Inflammatory macrophage treated with lipopolysaccharide for 1 hour (primary cell): ENCODE data around the gene MYL11.
"Not testable (repeated sequence)": the region's sequence is repeated elsewhere in the genome, so short reads cannot be mapped to it uniquely, and the experiment has no call there.

ENCODE experiments used
- DNase-seq, 2 donors: peaks; one replicate each; pipeline ENCODE4 v3.0.0-alpha.2; 2020 to 2022

Gene MYL11

DNA sequence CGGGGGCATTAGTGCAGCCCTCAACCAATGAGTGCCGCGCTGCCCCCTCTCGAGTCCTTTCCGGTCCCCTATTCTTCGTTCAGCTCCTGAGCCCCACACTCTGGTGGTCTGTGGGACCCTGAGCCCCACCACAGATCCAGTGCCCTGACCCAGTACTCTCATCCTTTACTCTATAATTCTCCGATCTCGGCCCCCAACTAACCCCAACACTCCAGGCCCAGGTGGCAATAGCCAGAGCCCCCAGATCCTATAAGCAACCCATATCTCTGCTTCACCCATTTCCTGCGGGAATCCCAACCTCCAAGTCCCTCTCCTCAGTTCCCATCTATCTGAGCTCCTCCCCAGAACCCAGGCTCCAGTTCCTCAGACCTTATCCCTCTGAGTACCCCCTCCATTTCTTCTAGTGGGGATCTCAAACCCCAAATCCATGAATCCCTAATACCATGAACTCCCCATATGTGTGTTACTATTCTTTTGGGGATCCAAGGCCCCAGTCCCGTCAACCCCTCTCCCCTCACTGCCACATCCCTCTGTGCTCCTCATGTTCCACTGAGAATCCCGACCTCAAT is 3.3 kb upstream of the MYL11 start:
- no peak for DNase-seq

DNA sequence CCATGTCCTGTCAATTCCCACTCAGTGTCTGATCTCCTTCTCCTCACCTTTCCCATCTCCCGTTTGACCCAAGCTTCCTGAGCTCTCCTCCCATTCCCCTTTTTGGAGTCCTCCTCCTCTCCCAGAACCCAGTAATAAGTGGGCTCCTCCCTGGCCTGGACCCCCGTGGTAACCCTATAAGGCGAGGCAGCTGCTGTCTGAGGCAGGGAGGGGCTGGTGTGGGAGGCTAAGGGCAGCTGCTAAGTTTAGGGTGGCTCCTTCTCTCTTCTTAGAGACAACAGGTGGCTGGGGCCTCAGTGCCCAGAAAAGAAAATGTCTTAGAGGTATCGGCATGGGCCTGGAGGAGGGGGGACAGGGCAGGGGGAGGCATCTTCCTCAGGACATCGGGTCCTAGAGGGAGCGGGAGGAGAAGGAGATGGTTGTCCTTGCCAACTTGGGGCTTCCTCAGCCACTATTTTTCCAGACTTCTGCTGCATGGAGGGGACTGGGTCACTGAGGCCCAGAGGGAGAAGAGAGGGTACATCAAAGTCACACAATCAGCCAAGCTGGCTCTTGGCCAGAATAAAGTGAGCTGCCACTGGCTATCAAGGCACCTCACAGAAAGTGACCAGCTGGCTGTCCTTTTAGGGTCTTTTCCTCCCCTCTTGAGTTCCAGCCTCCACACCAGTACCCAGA is 2.4 kb upstream of the MYL11 start:
- no peak for DNase-seq

DNA sequence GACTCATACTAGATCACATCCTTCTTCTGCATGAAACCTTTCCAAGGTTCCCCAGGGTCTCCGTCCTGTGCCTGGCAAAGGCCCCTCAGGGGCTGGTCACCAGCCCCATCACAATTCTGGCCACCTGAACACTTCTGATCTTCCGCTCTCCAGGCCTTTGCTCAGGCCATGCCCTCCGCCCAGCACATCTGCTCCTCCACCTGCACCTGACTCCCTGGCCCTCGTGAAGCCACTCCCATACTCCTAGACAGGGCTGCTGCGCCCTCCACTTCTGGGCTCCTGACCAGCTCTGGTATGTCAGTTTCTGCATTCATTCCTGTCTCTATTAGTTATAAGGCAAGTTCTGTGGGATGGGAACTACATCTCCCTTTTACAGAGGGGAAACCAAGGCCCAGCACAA is 1.9 kb upstream of the MYL11 start:
- DNase-seq, result no peak

DNA sequence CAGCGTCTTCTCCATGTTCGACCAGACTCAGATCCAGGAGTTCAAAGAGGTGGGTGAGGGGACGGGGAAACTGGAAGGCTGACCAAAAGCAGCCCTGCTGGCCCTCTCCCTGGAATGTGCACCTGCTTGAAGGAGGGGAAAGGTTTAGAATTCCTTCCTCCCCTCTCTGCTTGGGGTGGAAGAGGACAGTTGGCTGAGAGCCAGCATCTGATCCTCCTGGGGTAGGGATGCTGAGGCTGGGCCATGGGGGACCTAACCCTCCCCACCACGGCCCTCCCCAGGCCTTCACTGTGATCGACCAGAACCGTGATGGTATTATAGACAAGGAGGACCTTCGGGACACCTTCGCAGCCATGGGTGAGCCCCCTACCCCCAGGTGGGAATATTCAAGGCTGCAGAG is 1.3 kb downstream of the MYL11 start:
- no peak for DNase-seq

DNA sequence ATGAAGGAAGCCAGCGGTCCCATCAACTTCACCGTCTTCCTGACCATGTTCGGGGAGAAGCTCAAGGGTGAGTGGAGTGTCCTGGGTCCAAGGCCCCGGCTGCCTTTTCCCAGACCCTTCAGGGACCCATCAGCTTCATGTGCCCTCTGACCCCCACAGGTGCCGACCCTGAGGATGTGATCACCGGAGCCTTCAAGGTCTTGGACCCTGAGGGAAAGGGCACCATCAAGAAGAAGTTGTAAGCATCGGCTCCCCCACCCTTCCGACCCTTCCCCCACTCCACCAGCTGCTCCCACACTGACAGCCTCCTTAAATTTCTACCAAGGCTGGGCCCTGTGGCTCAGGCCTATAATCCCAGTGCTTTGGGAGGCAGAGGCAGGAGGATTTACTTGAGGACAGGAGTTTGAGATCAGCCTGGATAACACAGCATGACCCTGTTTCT is 1.9 kb downstream of the MYL11 start:
- no peak for DNase-seq

DNA sequence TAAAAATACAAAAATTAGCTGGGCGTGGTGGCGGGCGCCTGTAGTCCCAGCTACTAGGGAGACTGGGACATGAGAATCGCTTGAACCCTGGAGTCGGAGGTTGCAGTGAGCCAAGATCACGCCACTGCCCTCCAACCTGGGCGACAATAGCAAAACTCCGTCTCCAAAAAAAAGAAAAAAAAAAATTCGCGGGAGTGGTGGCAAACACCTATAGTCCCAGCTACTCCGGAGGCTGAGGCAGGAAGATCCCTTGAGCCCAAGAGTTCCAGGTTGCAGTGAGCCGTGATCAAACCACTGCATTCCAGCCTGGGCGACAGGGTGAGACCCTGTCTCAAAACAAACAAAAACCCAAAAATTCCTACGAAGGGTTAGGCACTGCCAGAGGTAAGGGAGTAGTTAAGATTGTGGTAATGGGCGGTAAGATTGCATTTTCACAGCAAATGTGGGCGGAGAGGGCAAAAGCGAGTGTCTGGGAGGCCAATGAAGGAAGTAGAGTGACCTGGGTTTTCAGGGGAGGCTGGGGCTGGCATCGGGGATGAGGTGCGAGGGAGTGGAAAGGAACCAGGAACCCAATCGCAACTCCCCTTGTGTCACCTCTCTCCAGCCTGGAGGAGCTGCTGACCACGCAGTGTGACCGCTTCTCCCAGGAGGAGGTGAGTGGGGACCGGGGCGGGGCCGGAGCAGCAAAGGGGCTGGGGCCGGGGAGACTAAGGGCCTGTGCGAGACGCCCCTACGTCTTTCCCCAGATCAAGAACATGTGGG is 2.6 kb downstream of the MYL11 start:
- peak in 1 of 2 donors; percentile 67 for DNase-seq

DNA sequence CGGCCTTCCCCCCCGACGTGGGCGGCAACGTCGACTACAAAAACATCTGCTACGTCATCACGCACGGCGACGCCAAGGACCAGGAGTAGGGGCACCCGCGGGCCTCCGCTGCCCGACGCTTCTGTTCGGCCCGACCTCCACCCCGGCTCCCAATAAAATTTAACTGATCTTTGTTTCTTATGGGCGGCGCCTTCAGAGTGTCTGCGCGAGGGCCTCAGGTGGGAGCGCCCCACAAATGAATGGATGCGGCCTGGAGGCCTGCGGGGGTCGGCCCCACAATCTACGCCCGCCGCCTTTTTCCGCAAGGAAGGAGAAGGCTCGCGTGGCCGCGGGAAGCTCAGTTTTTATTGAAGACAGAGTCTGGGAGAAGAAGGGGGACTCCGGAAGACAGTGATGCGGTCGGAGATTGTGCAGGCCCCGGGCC is 3.2 kb downstream of the MYL11 start:
- peak in 1 of 2 donors; percentile 67 for DNase-seq

DNA sequence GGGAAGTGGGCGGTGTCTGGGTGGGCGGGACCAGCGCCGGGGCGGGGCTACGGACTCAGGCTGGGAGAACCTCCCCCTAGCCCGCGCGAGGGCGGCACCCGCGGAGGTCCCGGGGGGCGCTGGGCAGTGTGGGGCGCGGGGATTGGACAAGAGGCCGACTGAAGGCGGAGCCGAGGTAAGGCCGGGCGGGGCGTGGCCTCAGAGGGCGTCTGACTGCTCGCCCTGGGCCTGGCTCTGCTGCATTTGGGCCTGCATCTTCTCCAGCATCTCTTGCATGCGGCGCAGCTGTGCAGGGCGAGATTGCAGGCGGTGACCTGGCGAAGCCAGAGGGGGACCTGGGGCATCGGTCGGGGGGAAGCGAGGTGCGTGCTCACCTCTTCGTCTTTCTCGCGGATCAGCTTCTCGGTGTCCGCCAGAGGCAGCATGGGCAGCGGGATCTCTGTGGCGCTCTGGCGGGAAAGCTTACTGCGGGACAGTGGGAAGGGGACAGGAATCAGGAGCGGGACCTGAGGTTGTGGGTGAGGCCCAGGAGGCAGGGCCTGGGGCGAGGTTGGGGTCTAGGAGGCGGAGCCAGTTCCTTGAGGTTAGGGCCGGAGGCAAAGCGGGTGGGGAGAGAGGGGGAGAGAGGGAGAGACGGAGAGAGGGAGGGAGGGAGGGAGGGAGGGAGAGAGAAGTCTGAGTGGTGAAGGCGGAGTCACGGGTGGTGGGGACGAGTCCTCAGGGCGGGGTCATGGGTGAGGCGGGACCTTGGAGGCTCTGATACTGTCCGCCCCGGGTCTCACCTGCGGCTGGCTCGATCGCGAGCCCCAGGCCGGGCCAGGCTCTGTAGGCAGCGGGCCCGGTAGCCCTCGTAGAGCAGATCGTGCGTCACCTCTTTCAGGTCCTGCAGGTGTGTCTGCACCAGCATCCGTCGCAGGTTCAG is 3.9 kb downstream of the MYL11 start:
- peak; percentile 96 to 98 for DNase-seq

DNA sequence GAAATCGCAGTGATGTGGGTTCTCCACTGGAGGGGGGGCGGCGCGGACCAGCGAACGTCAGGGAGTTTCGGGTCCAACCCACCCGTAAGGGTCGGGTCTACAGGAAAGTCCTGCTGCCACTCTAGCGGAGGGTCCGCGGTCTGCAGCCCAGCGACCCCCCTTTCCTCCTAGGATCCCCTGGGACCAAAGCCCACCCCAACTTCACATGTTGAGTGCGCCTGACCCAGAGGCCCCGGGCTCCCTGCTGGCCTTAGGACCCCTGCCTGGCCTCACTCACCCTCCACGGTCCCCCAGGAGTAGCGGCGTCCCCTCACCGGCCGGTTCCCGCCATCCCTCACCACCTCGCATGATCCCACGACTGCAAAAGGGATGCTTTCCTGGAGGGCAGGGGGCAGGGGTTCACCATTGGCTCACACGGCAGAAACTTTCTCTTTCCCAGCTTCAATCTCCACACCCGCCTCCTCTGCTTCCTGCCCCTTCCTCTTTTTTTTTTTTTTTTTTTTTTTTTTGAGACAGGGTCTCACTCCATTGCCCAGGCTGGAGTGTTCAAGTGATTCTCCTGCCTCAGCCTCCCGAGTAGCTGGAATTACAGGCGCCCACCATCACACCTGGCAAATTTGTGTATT is 4.7 kb downstream of the MYL11 start:
- no peak for DNase-seq

DNA sequence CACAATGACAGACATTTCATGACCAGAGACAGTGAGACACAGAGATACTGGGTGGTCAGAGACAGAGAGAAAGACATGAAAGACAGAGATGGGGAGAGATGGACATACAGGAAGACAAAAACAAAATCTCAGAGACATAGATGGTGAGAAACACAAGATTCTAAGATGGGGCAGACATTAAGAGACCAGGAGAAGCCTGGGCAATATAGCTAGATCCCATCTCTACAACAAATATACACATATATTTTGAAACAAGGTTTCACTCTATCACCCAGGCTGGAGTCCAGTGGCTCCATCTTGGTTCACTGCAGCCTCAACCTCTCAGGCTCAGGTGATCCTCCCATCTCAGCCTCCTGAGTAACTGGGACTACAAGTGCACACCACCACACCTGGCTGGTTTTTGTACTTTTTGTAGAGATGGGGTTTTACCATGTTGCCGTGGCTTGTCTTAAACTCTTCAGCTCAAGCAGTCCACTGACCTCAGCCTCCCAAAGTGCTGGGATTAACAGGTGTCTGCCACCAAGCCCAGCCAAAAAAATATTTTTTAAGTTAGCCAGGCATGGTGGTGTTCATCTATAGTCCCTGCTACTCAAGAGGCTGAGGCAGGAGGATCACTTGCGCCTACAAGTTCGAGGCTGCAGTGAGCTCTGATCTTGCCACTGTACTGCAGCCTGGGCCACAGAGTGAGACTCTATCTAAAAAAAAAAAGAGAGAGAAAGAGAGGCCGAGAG is 5.6 kb downstream of the MYL11 start:
- no peak for DNase-seq

DNA sequence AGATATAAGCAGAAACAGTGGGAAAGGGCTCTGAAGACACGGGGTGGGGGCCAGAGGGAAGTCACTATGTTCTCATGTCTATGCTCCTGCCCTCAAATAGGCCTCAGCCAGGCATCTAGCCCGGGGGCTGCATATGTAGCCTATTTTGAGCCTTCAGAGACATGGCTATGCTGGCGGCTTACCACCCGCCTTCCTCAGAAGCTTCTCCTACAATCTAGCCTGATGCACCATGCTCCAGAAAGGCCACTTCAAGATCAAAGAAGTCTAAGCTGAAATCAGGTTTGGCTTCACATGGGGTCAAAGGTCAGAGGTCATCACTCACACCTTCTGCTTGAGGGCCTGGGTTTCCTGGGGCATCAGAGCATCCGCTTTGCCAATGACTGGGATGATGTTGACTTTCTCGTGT is 6.2 kb downstream of the MYL11 start:
- no peak for DNase-seq

DNA sequence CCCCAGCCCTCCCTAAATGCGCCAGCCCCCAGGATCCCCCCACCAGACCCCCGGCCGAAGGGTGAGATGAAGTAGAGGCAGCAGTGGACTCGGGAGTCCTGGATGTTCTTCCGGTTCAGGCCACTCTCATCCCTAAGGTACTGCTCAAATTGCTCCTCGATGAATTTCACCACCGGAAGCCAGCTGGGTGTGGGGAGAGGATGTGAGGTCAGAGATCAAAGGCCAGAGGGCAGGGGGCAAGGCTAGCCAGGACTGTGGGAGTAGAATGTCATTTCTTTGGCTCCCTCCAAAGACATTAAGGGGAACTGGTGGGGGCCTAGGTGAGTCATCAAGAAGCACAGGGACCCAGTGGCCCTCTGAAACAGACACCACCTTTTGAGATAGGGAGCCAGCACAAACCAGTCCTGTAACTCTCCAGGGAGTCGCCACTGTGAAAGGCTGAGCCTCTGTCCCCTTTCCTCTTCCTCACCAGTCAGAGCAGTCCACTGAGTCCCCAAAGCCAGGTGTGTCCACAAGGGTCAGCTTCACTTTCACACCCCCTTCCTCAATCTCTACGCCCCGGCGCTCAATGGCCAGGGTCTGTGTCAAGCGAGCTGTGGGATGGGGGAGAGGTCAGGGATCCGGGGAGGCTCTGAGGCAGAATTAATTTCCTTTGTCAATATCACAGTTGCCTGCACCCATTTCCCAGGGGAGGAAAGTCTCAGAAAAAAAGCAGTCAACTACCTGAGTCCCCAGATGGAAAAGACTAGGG is 6.9 kb downstream of the MYL11 start:
- no peak for DNase-seq

DNA sequence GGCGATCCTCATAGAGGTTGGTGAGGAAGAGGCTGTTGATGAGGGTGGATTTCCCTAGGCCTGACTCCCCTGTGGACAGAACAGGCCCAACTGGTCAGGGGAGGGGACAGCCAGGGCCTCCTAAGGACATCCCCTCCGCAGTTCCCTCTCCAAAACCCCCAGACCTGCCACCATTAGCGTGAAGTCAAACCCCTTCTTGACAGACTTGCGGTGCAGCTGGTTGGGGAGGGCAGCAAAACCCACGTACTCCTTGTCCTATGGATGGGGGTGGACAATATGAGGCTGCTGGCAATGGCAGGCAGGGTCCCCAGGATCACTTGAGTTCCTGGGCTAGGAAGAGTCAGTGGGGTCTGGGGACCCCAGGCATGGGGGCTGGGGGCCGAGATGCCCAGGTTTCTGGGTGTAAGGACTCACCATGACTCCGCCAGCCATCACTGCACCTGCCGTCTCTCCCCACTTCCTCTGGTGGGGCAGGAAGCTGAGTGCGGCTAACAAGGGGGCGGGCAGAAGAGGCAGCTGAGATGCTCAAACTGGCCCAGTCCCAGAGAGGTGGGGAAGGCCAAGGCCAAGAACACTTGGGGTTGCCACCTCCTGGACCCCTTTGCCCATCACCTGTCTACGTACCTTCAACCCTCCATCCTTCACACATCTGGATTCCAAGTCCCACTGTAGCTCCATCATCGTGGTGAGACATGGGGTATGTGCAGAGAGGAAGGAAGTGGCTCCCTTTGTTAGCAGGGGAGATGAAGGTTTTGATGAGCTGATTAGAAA is 7.7 kb downstream of the MYL11 start, which contains the start of gene SEPTIN1:
TSS of gene SEPTIN1 (minus strand) at position 451 of the 771 bp plus-strand sequence. CDS start at position 432, 19 bp downstream.
- DNase-seq, result no peak

DNA sequence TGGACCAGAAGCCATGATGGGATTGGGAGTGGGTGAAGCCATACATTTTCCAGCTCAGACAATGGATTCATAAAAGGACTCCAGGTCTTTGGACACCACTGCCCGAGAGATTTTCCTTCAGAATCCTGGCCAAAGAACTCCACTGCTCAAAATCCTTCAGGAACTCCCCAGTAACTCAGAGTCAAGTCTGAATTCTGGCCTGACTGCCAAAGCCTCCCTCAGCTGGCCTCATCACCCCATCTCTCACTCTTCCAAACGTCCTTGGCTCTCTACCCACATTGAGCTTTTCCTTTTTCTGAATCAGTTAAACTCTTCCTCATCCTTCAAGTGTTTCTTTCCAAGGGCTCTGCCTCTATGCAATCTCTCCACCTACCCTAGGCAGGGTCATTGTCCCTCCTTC is 8.9 kb downstream of the MYL11 start:
- no peak for DNase-seq

DNA sequence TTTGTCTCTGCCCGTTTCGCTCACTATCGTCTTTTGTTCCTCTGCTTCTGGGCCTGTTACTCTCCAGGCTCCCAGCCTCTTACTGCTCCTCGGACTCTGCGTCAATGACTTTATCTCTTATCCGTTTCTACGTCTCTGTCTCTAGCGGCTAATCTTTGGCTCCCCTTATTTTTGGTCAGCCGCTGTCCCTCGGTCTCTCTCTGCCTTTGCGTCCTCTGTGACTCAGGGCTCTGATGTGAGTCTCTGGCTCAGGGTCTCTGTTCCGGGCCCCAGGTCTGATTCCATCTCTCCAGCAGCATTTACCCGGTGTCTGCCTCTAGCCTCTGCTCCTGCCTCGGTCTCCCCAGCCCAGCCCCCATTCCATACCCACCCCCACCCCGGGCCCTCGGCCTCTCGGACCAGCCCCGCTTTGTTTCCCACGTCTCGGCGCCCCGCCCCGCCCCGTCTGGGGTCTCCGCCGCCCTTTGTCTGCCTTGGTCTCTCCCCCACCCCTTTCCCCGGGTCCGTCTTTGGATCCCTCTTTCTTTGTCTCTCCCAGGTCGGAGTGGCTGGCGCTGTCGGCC is 20.1 kb downstream of the MYL11 start:
- no peak for DNase-seq

DNA sequence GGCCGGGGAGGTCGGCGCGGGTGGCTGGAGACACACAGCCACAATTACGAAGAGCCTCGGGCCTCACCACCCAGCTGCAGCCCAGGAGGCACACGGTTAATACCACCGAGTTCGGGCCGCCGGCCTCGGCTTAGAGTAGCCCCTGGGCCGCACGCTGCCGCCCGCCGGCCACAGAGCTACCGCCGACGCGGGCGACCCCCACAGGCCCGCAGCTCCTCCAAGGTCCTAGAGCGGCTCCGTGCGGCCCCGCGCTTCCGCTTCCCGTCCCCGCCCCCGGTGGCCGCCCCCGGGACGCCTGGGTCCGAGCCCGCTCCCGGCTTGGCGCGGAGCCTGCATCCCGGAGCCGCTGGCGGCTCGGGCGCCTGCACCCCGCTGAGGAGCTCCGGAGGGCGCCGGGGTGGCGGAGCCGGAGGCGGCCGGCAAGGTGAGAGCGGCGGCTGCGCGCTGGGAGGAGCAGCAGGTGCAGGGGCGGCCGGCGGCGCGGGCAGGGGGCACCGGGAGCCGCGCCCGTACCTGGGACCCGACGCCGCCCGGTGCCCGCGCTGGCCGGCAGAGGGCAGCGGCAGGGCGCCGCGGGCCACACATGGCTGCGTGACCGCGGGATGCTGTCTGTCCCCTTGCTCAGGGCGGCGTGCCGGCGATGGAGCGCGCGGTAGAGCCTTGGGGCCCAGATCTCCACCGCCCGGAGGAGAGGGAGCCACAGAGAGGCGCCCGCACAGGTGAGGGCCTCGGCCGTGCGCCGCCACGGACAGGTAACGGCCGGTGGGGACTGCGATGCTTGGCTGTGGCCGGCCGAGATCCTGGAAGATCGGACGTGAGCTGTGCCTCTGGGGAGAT is 20.8 kb downstream of the MYL11 start, which contains the start of gene ZNF48:
TSS of gene ZNF48 (plus strand) at position 266 of the 837 bp plus-strand sequence. CDS start at position 641, 375 bp downstream.
- peak in 1 of 2 donors; percentile 48 for DNase-seq

DNA sequence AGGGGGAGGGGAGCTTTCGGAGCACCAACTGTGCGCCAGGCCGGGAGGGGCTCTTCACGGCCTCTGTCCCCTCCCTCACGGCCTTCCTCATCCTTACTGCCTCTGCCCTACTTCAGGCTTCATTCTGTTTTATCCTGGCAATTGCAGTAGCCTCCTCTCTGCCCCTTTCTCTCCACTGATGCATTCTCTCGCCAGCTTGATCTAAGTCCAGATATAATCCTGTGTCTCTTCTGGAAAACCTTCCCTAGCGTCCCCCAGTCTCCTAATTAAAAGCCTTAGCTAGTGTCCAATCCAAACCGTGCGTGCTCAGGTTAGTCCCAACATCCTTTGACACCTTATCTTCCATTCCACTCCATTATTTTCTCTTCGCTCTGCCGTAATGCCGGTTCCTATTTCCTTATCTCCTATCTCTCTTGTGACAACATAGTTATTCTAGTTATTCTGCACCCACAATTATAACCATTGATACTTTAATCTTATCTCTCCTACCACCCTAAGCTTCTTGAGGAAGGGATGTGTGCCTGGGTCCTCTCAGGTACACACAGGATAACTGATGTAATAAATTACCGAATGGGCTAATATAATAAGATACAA is 21.5 kb downstream of the MYL11 start:
- DNase-seq, result no peak

DNA sequence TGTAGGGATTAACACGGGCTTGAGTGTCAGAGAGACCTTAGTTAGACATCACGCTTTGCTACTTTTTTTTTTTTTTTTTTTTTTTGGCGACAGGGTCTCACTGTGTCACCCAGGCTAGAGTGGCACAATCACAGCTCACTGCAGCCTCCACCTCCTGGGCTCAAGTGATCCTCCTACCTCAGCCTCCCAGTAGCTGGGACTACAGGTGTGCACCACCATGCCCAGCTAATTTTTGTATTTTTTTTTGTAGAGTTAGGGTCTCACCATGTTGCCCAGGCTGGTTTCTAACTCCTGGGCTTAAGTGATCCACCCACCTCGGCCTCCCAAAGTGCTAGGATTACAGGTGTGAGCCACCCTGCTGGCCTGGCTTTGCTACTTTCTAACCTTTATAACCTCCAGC is 22.0 kb downstream of the MYL11 start:
- not testable (repeated sequence) for DNase-seq
